Vagina (tissue), 2 donors: Measurements from ENCODE around the gene SYT1.

Experiments
- POLR2A ChIP-seq, 2 donors: fragments of 450-650 bp; IDR thresholded peaks; one replicate each; pipeline ENCODE4 v1.6.1; 2017; ENCODE audit warnings: antibody characterized with exemption in 2 of 2, mild to moderate bottlenecking in 2 of 2, moderate library complexity in 2 of 2
- POLR2AphosphoS5 ChIP-seq, 2 donors: sonication (generic); formaldehyde crosslinking; IDR thresholded peaks; one replicate each; pipeline ENCODE4 v1.9.0; 2017; ENCODE audit warnings: antibody characterized with exemption in 2 of 2, mild to moderate bottlenecking in 2 of 2, low read depth in 1 of 2; ENCODE audit not compliant: insufficient read depth in 1 of 2

GRCh38 chr12:79183926-79184325 lies 319.4 kb downstream of the SYT1 start:
- TF ChIP-seq POLR2AphosphoS5 (IDR thresholded peaks at IDR 0.05; ENCODE audit: insufficient read depth in 1 of 2, low read depth in 1 of 2) (no peak), POLR2A (IDR thresholded peaks at IDR 0.05) (no peak)
